Progenitor cell of endocrine pancreas (in vitro differentiated cells): Measurements from ENCODE around the gene ATG3. TPM values are rescaled to one million over a fixed set of nuclear protein-coding genes. Genes with fewer than 3 reads are reported as not detected.

Experiments used
- DNase-seq: peaks from one replicate; pipeline ENCODE4 v3.0.0; 2021; ENCODE audit warnings: low spot score; ENCODE audit not compliant: unreplicated experiment
- H3K27ac Mint-ChIP-seq: 2 replicates; pipeline ENCODE4 v1.8.0; 2021; ENCODE audit warnings: mild to moderate bottlenecking, moderate library complexity, mixed read lengths
- H3K27me3 Mint-ChIP-seq: 2 replicates; pipeline ENCODE4 v1.8.0; 2021; ENCODE audit warnings: mixed read lengths
- H3K36me3 Mint-ChIP-seq: 2 replicates; pipeline ENCODE4 v1.8.0; 2022; ENCODE audit warnings: mixed read lengths; ENCODE audit not compliant: insufficient read depth
- H3K4me1 Mint-ChIP-seq: 2 replicates; pipeline ENCODE4 v1.8.0; 2021; ENCODE audit warnings: low read depth, mixed read lengths
- H3K4me3 Mint-ChIP-seq: 2 replicates; pipeline ENCODE4 v1.8.0; 2021; ENCODE audit warnings: low read depth, mild to moderate bottlenecking, moderate library complexity, mixed read lengths
- H3K9me3 Mint-ChIP-seq: 2 replicates; pipeline ENCODE4 v1.8.0; 2021; ENCODE audit warnings: low read depth, mixed read lengths
- CTCF ChIP-seq: fragments of 200-600 bp; sonication (generic); IDR thresholded peaks from one replicate; pipeline ENCODE4 v1.5.0; 2021; ENCODE audit warnings: antibody characterized with exemption, mild to moderate bottlenecking; ENCODE audit not compliant: unreplicated experiment
- total RNA-seq: library from RNA; stranded (reverse); gene quantifications from 2 replicates; pipeline ENCODE4 v1.2.1, GENCODE V29; 2021

Gene ATG3
- total RNA-seq, 1 donor from 2014 or later, result 26.9 TPM

- Mint-ChIP-seq H3K36me3 (no peaks in the 10 kb centered on the region), H3K9me3 (peaks cover 2% of the 10 kb centered on the region), H3K4me3 (no peak overlapping the region), H3K27me3 (no peaks in the 10 kb centered on the region), H3K27ac (no peak overlapping the region), H3K4me1 (no peaks in the 10 kb centered on the region)
- no peak for DNase-seq
- TF ChIP-seq CTCF, result no peak
Measured at GRCh38 chr3:112504123-112504522, 57.6 kb downstream of the ATG3 start.

GRCh38 chr3:112503304-112503972 lies 58.3 kb downstream of the ATG3 start:
- H3K9me3 Mint-ChIP-seq, result peaks cover 2% of the 10 kb centered on the region
- no peak for TF ChIP-seq CTCF
- H3K36me3 Mint-ChIP-seq, result no peaks in the 10 kb centered on the region
- H3K4me3 Mint-ChIP-seq, result no peak overlapping the region
- H3K27me3 Mint-ChIP-seq, result no peaks in the 10 kb centered on the region
- H3K4me1 Mint-ChIP-seq, result no peaks in the 10 kb centered on the region
- no peak for DNase-seq
- H3K27ac Mint-ChIP-seq, result no peak overlapping the region

- Mint-ChIP-seq H3K27ac (no peak overlapping the region), H3K4me1 (no peaks in the 10 kb centered on the region), H3K27me3 (no peaks in the 10 kb centered on the region), H3K9me3 (no peaks in the 10 kb centered on the region), H3K4me3 (no peak overlapping the region), H3K36me3 (no peaks in the 10 kb centered on the region)
- no peak for DNase-seq
- no peak for TF ChIP-seq CTCF
Measured at GRCh38 chr3:112500621-112501020, 61.1 kb downstream of the ATG3 start.

- H3K36me3 Mint-ChIP-seq, result no peaks in the 10 kb centered on the region
- no peak within 1 kb of the TSS for H3K4me3 Mint-ChIP-seq
- H3K4me1 Mint-ChIP-seq, result no peaks in the 10 kb centered on the region
- no peaks in the 10 kb centered on the region for H3K9me3 Mint-ChIP-seq
- no peak for DNase-seq
- H3K27ac Mint-ChIP-seq, result no peak within 1 kb of the TSS
- H3K27me3 Mint-ChIP-seq, result no peaks in the 10 kb centered on the region
- no peak for TF ChIP-seq CTCF
Measured at GRCh38 chr3:112498914-112499711, 62.6 kb downstream of the ATG3 start, which contains the start of gene BTLA. TSS of gene BTLA (minus strand) at chr3:112499472. CDS start at chr3:112499358, 114 bp downstream.

GRCh38 chr3:112497897-112498548 lies 63.7 kb downstream of the ATG3 start:
- no peak for DNase-seq
- TF ChIP-seq CTCF, result no peak
- H3K27ac Mint-ChIP-seq, result no peak overlapping the region
- H3K36me3 Mint-ChIP-seq, result no peaks in the 10 kb centered on the region
- no peaks in the 10 kb centered on the region for H3K27me3 Mint-ChIP-seq
- H3K4me1 Mint-ChIP-seq, result no peaks in the 10 kb centered on the region
- no peak overlapping the region for H3K4me3 Mint-ChIP-seq
- no peaks in the 10 kb centered on the region for H3K9me3 Mint-ChIP-seq
